Activated CD8-positive, alpha-beta T cell treated with anti-CD3 and anti-CD28 coated beads for 36 hours (primary cell): ENCODE data around the gene NIT2. TPM values are rescaled to one million over a fixed set of nuclear protein-coding genes. Genes with fewer than 3 reads are reported as not detected.

Experiments
- ATAC-seq: fragments of 200-7000 bp; cut with Tn5 transposase; one replicate; pipeline ENCODE4 v1.10.0; 2021; ENCODE audit warnings: mild to moderate bottlenecking, moderate library complexity
- CTCF ChIA-PET: fragments of 350-600 bp; sonication (Branson Sonifier 250); formaldehyde crosslinking; loops from one replicate; lab custom pipeline; 2021; ENCODE audit warnings: antibody characterized with exemption; lab: Charles Lee
- POLR2A ChIA-PET: fragments of 350-600 bp; sonication (Branson Sonifier 250); formaldehyde crosslinking; loops from one replicate; lab custom pipeline; 2021; ENCODE audit warnings: antibody characterized with exemption; lab: Charles Lee
- DNase-seq: peaks from one replicate; pipeline ENCODE4 v3.0.0-alpha.2; 2020
- H3K27ac Mint-ChIP-seq: one replicate; pipeline ENCODE4 v1.8.0; 2021; ENCODE audit warnings: mild to moderate bottlenecking, mixed read lengths
- H3K27me3 Mint-ChIP-seq: one replicate; pipeline ENCODE4 v1.8.0; 2021; ENCODE audit warnings: mixed read lengths
- H3K36me3 Mint-ChIP-seq: one replicate; pipeline ENCODE4 v1.8.0; 2021; ENCODE audit warnings: low read depth, mixed read lengths
- H3K4me1 Mint-ChIP-seq: one replicate; pipeline ENCODE4 v1.8.0; 2021; ENCODE audit warnings: low read depth, mixed read lengths
- H3K4me3 Mint-ChIP-seq: one replicate; pipeline ENCODE4 v1.8.0; 2021; ENCODE audit warnings: mild to moderate bottlenecking, moderate library complexity, mixed read lengths
- H3K9me3 Mint-ChIP-seq: one replicate; pipeline ENCODE4 v1.8.0; 2021; ENCODE audit warnings: mixed read lengths
- CTCF ChIP-seq: fragments of 200-600 bp; IDR thresholded peaks from one replicate; pipeline ENCODE4 v1.8.0; 2022; ENCODE audit warnings: antibody characterized with exemption, mild to moderate bottlenecking
- intact Hi-C: fragments of 100-400 bp; cut with micrococcal nuclease; formaldehyde crosslinking; loops from one replicate; pipeline ENCODE4 v1.10.0; 2022
- total RNA-seq, 2 experiments: library from RNA; stranded (reverse); gene quantifications; one replicate each; pipeline ENCODE4 v1.2.3, GENCODE V29; 2021

NIT2 gene
- total RNA-seq, 2 experiments from 2014 or later = 64.2 TPM

- no peak overlapping the region for H3K4me3 Mint-ChIP-seq
- DNase-seq (no peak), ATAC-seq (no peak)
- no peaks in the 10 kb centered on the region for H3K9me3 Mint-ChIP-seq
- no peaks in the 10 kb centered on the region for H3K27me3 Mint-ChIP-seq
- no peak overlapping the region for H3K27ac Mint-ChIP-seq
- ChIA-PET CTCF (interaction anchor here (1.1 to 1.9 kb wide), 2 partner anchors 16 to 104 kb away, joined by 3 to 4 read pairs; partner anchors contain the start of gene TBC1D23), POLR2A (interaction anchor here (1.0 to 1.1 kb wide), 3 partner anchors 9 to 37 kb away, joined by 3 to 4 read pairs (median 4); partner anchors contain the start of genes LNP1 and TOMM70)
- H3K4me1 Mint-ChIP-seq = no peaks in the 10 kb centered on the region
- H3K36me3 Mint-ChIP-seq = peaks cover 58% of the 10 kb centered on the region
- no peak for TF ChIP-seq CTCF
- intact Hi-C loops = no loop called here
Measured at GRCh38 chr3:100364421-100364820, 29.9 kb downstream of the NIT2 start.

DNA sequence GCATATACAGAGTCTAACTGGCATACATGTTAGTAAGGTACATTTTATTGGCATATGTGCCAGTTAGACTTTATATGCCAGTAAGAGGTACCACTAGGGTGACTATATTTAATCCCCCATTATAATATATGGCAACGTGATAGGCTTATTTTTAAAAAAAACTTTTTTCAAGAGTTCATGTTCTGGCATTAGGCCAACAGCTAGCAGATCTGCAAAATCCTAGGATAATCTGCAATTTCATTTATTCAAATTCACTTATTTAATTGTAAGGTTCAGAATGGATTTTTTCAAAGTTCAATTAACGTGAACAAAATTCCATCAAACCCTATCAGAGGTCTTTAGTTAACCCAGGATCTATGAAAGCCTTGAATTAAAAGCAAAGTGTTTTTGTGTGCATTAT lies 31.9 kb downstream of the NIT2 start:
- no peaks in the 10 kb centered on the region for H3K4me1 Mint-ChIP-seq
- DNase-seq (no peak), ATAC-seq (no peak)
- no peaks in the 10 kb centered on the region for H3K27me3 Mint-ChIP-seq
- intact Hi-C loops = no loop called here
- no peak overlapping the region for H3K27ac Mint-ChIP-seq
- peaks cover 53% of the 10 kb centered on the region for H3K36me3 Mint-ChIP-seq
- no peak for TF ChIP-seq CTCF
- no peaks in the 10 kb centered on the region for H3K9me3 Mint-ChIP-seq
- CTCF ChIA-PET = no interaction called here
- POLR2A ChIA-PET = no interaction called here
- no peak overlapping the region for H3K4me3 Mint-ChIP-seq

GRCh38 chr3:100368441-100368840 lies 33.9 kb downstream of the NIT2 start:
- CTCF ChIA-PET = interaction anchor here (0.9 kb wide), 1 partner anchor 257 kb away, joined by 3 read pairs; no protein-coding TSS in a partner anchor
- H3K4me1 Mint-ChIP-seq = no peaks in the 10 kb centered on the region
- POLR2A ChIA-PET = no interaction called here

GRCh38 chr3:100370756-100371155 lies 36.2 kb downstream of the NIT2 start:
- POLR2A ChIA-PET = no interaction called here
- Mint-ChIP-seq H3K27me3 (no peaks in the 10 kb centered on the region), H3K9me3 (no peaks in the 10 kb centered on the region)

More at GRCh38 chr3:100368441-100368840, 33.9 kb downstream of the NIT2 start:
- Mint-ChIP-seq H3K4me3 (no peak overlapping the region), H3K9me3 (no peaks in the 10 kb centered on the region), H3K36me3 (peaks cover 38% of the 10 kb centered on the region), H3K27ac (no peak overlapping the region), H3K27me3 (no peaks in the 10 kb centered on the region)
- no peak for TF ChIP-seq CTCF
- ATAC-seq (no peak), DNase-seq (no peak)
- intact Hi-C loops = no loop called here

More at GRCh38 chr3:100370756-100371155, 36.2 kb downstream of the NIT2 start:
- CTCF ChIA-PET = no interaction called here
- ATAC-seq = no peak
- no peak overlapping the region for H3K4me3 Mint-ChIP-seq
- no peak overlapping the region for H3K27ac Mint-ChIP-seq
- no peaks in the 10 kb centered on the region for H3K4me1 Mint-ChIP-seq
- TF ChIP-seq CTCF = no peak
- intact Hi-C loops = no loop called here
- peaks cover 19% of the 10 kb centered on the region for H3K36me3 Mint-ChIP-seq
- no peak for DNase-seq
